GM23338 (cell line): Measurements from ENCODE around the gene MRPL34. TPM values are rescaled to one million over a fixed set of nuclear protein-coding genes. Genes with fewer than 3 reads are reported as not detected.

Experiments used
- ATAC-seq: fragments of 200-7000 bp; cut with Tn5 transposase; 3 replicates; pipeline ENCODE4 v1.9.1; 2020
- DNase-seq: peaks from one replicate; pipeline ENCODE4 v3.0.0-alpha.2; 2015; ENCODE audit warnings: low spot score
- H2AFZ ChIP-seq: fragments of 200-600 bp; sonication (generic); 2 replicates; pipeline ENCODE4 v1.8.0; 2016; ENCODE audit warnings: antibody characterized with exemption, mild to moderate bottlenecking, moderate library complexity
- H3F3A ChIP-seq: fragments of 200-600 bp; sonication (generic); replicated peaks from 2 replicates; pipeline ENCODE4 v1.8.0; 2017; ENCODE audit warnings: antibody characterized with exemption, mixed run types, low read depth
- H3K27ac ChIP-seq: fragments of 200-600 bp; sonication (generic); 2 replicates; pipeline ENCODE4 v1.6.1; 2016; ENCODE audit warnings: low read depth
- H3K27me3 ChIP-seq: fragments of 200-600 bp; sonication (generic); 2 replicates; pipeline ENCODE4 v1.8.0; 2016; ENCODE audit warnings: mild to moderate bottlenecking, mixed run types, moderate library complexity; ENCODE audit not compliant: insufficient read depth
- H3K36me3 ChIP-seq: fragments of 200-600 bp; sonication (generic); 2 replicates; pipeline ENCODE4 v1.8.0; 2016; ENCODE audit warnings: mild to moderate bottlenecking; ENCODE audit not compliant: insufficient read depth
- H3K4me1 ChIP-seq: fragments of 200-600 bp; sonication (generic); 2 replicates; pipeline ENCODE4 v1.8.0; 2016; ENCODE audit warnings: mild to moderate bottlenecking, moderate library complexity; ENCODE audit not compliant: insufficient read depth
- H3K4me2 ChIP-seq: fragments of 200-600 bp; sonication (generic); 2 replicates; pipeline ENCODE4 v1.7.1; 2017; ENCODE audit warnings: mixed run types
- H3K4me3 ChIP-seq: fragments of 200-600 bp; sonication (generic); 2 replicates; pipeline ENCODE4 v1.6.1; 2016; ENCODE audit warnings: mixed run types
- H3K79me2 ChIP-seq: fragments of 200-600 bp; sonication (generic); replicated peaks from 2 replicates; pipeline ENCODE4 v1.8.0; 2017; ENCODE audit warnings: mild to moderate bottlenecking; ENCODE audit not compliant: insufficient read depth
- H3K9me2 ChIP-seq: fragments of 200-600 bp; sonication (generic); 2 replicates; pipeline ENCODE4 v1.8.0; 2017; ENCODE audit not compliant: insufficient read depth
- H4K20me1 ChIP-seq: fragments of 200-600 bp; sonication (generic); replicated peaks from 2 replicates; pipeline ENCODE4 v1.8.0; 2017; ENCODE audit warnings: mild to moderate bottlenecking; ENCODE audit not compliant: insufficient read depth
- H3K27ac Mint-ChIP-seq: 2 replicates; pipeline ENCODE4 v1.8.0; 2020; ENCODE audit warnings: inconsistent platforms, mild to moderate bottlenecking, moderate library complexity, mixed read lengths
- H3K27me3 Mint-ChIP-seq: 3 replicates; pipeline ENCODE4 v1.8.0; 2022; ENCODE audit warnings: low read depth, mild to moderate bottlenecking, moderate library complexity, mixed read lengths, inconsistent platforms; ENCODE audit not compliant: insufficient read depth, poor library complexity
- H3K36me3 Mint-ChIP-seq: 3 replicates; pipeline ENCODE4 v1.8.0; 2021; ENCODE audit warnings: low read depth, mild to moderate bottlenecking, inconsistent platforms, moderate library complexity, mixed read lengths
- H3K4me1 Mint-ChIP-seq: 3 replicates; pipeline ENCODE4 v1.8.0; 2020; ENCODE audit warnings: mild to moderate bottlenecking, inconsistent platforms, mixed read lengths
- H3K4me3 Mint-ChIP-seq: 3 replicates; pipeline ENCODE4 v1.8.0; 2021; ENCODE audit warnings: moderate library complexity, mild to moderate bottlenecking, inconsistent platforms, mixed read lengths
- H3K9me3 Mint-ChIP-seq: 3 replicates; pipeline ENCODE4 v1.8.0; 2020; ENCODE audit warnings: moderate library complexity, mild to moderate bottlenecking, inconsistent platforms, mixed read lengths
- CREB1 ChIP-seq: fragments of 250-450 bp; sonication (Bioruptor Pico); IDR thresholded peaks from 2 replicates; pipeline ENCODE4 v1.5.0; 2020; ENCODE audit warnings: low read depth, mild to moderate bottlenecking, moderate library complexity
- CTCF ChIP-seq, 2 experiments: fragments of 200-600 bp in 1 of 2; sonication (generic) in 1 of 2; conservative IDR thresholded peaks; 2 replicates each; pipeline versions ENCODE4 v1.5.1 to v1.6.1; 2016 to 2017; ENCODE audit warnings: antibody characterized with exemption in 2 of 2, low read depth in 2 of 2, mild to moderate bottlenecking in 2 of 2, moderate library complexity in 1 of 2
- ETS1 ChIP-seq: IDR thresholded peaks from 2 replicates; pipeline ENCODE4 v1.6.1; 2016; ENCODE audit warnings: antibody characterized with exemption
- EZH2 ChIP-seq: fragments of 200-600 bp; sonication (generic); IDR thresholded peaks from one replicate; pipeline ENCODE4 v1.8.0; 2017; ENCODE audit warnings: antibody characterized with exemption, mild to moderate bottlenecking, low read depth; ENCODE audit not compliant: unreplicated experiment
- EZH2phosphoT487 ChIP-seq: fragments of 200-600 bp; sonication (generic); IDR thresholded peaks from one replicate; pipeline ENCODE4 v1.8.1; 2018; ENCODE audit warnings: antibody characterized with exemption; ENCODE audit not compliant: unreplicated experiment
- JUNB ChIP-seq: IDR thresholded peaks from one replicate; pipeline ENCODE4 v1.6.1; 2016; ENCODE audit warnings: antibody characterized with exemption; ENCODE audit not compliant: unreplicated experiment
- NANOG ChIP-seq: IDR thresholded peaks from 2 replicates; pipeline ENCODE4 v1.6.1; 2016; ENCODE audit warnings: antibody characterized with exemption, borderline replicate concordance
- POLR2AphosphoS5 ChIP-seq: IDR thresholded peaks from 2 replicates; pipeline ENCODE4 v1.6.1; 2016; ENCODE audit warnings: antibody characterized with exemption, low read depth
- REST ChIP-seq: IDR thresholded peaks from one replicate; pipeline ENCODE4 v1.6.1; 2018; ENCODE audit warnings: antibody characterized with exemption; ENCODE audit not compliant: unreplicated experiment
- STAT1 ChIP-seq: IDR thresholded peaks from one replicate; pipeline ENCODE4 v1.6.1; 2016; ENCODE audit warnings: antibody characterized with exemption; ENCODE audit not compliant: unreplicated experiment
- ZNF114 ChIP-seq: fragments of 250-450 bp; sonication (Bioruptor Pico); IDR thresholded peaks from 2 replicates; pipeline ENCODE4 v1.5.0; 2020; ENCODE audit warnings: mild to moderate bottlenecking, moderate library complexity
- ZNF331 ChIP-seq: fragments of 250-450 bp; sonication (Bioruptor Pico); IDR thresholded peaks from 2 replicates; pipeline ENCODE4 v1.5.0; 2020; ENCODE audit warnings: low read depth, mild to moderate bottlenecking, moderate library complexity
- ZNF462 ChIP-seq: fragments of 250-450 bp; sonication (Bioruptor Pico); IDR thresholded peaks from 2 replicates; pipeline ENCODE4 v1.5.0; 2020; ENCODE audit warnings: mild to moderate bottlenecking, moderate library complexity
- polyA plus RNA-seq: library from polyadenylated mRNA; unstranded; fragments of >200 nt; fragmentation: Nextera tagmentation; extraction: Ambion mirVana; gene quantifications from 2 replicates; pipeline ENCODE4 v1.2.1, GENCODE V29; 2016
- total RNA-seq: library from RNA; depleted of rRNA; stranded (reverse); fragments of >200 nt; shearing (Covaris generic); gene quantifications from 2 replicates; pipeline ENCODE4 v1.2.3, GENCODE V29; 2014

Gene MRPL34
- total and polyA plus RNA-seq, 2 experiments from 2014 or later, result 59.9 to 266 TPM

- peak overlapping the region; percentile 95; the same call in 2 of the 3 replicates for H3K4me3 Mint-ChIP-seq
- no peaks in the 10 kb centered on the region for H3K79me2 ChIP-seq
- peaks cover 32% of the 10 kb centered on the region for H3K4me1 Mint-ChIP-seq
These were observed 33.5 kb downstream of the MRPL34 start for GRCh38 chr19:17339088-17339741.

More at GRCh38 chr19:17339088-17339741, 33.5 kb downstream of the MRPL34 start:
- no peak overlapping the region for H2AFZ ChIP-seq
- H3K4me2 ChIP-seq, result peak overlapping the region; percentile 48; the same call in 1 of the 2 replicates
- H3K27ac ChIP-seq, result peak overlapping the region; percentile 59
- DNase-seq (peak; percentile 74), ATAC-seq (peak; percentile 1)
- Mint-ChIP-seq H3K36me3 (peaks cover 32% of the 10 kb centered on the region), H3K27ac (no peak overlapping the region), H3K27me3 (peaks cover 24% of the 10 kb centered on the region), H3K9me3 (peaks cover 3% of the 10 kb centered on the region; the same call in 1 of the 3 replicates)
- H4K20me1 ChIP-seq, result no peaks in the 10 kb centered on the region
- H3K4me1 ChIP-seq, result peaks cover 26% of the 10 kb centered on the region; the same call in 1 of the 2 replicates
- TF ChIP-seq EZH2phosphoT487 (no peak), EZH2 (no peak), CREB1 (CRISPR knock-in tag) (no peak), JUNB (no peak), ZNF331 (CRISPR knock-in tag) (no peak), ETS1 (no peak), REST (no peak), NANOG (no peak), POLR2AphosphoS5 (no peak), ZNF114 (no peak), STAT1 (no peak), CTCF (conservative IDR thresholded peaks at IDR 0.05; ENCODE audit: low read depth in 2 of 2) (no peak), ZNF462 (CRISPR knock-in tag) (no peak)
- H3K27me3 ChIP-seq, result no peaks in the 10 kb centered on the region
- H3K36me3 ChIP-seq, result peaks cover 6% of the 10 kb centered on the region; the same call in 1 of the 2 replicates
- no peaks in the 10 kb centered on the region for H3K9me2 ChIP-seq
- peak overlapping the region; percentile 81; the same call in 1 of the 2 replicates for H3K4me3 ChIP-seq
- peaks cover 20% of the 10 kb centered on the region; the same call in 1 of the 2 replicates for H3F3A ChIP-seq
